OCI-LY7 (cell line): ENCODE measurements around the gene C5orf58. TPM values are rescaled to one million over a fixed set of nuclear protein-coding genes. Genes with fewer than 3 reads are reported as not detected.

ENCODE experiments used
- BruUV-seq: library from RNA; stranded (reverse); fragments of 400-500 nt; replicated peaks from 2 replicates; lab custom pipeline; 2021; lab: Mats Ljungman, UMichigan
- CTCF ChIA-PET: fragments of 300-600 bp; sonication (Branson Sonifier 250); formaldehyde crosslinking; loops from one replicate; lab custom pipeline; 2022; ENCODE audit warnings: antibody characterized with exemption; ENCODE audit not compliant: unreplicated experiment; lab: Charles Lee
- POLR2A ChIA-PET: fragments of 300-600 bp; sonication (Branson Sonifier 250); formaldehyde crosslinking; loops from one replicate; lab custom pipeline; 2022; ENCODE audit warnings: antibody characterized with exemption; lab: Charles Lee
- DNase-seq: peaks from one replicate; pipeline ENCODE4 v3.0.0-alpha.2; 2015; ENCODE audit warnings: low spot score
- H2AFZ ChIP-seq: fragments of 200-600 bp; sonication (generic), shearing (Covaris generic); 2 replicates; pipeline ENCODE4 v1.6.1; 2014; ENCODE audit warnings: mild to moderate bottlenecking, antibody characterized with exemption, low read length, moderate library complexity
- H3K27ac ChIP-seq: fragments of 200-600 bp; sonication (generic); 2 replicates; pipeline ENCODE4 v1.5.1; 2014; ENCODE audit warnings: mixed run types, low read depth, mild to moderate bottlenecking, moderate library complexity, low read length, inconsistent platforms; ENCODE audit not compliant: poor library complexity, severe bottlenecking
- H3K36me3 ChIP-seq: fragments of 200-600 bp; sonication (generic); 2 replicates; pipeline ENCODE4 v1.6.1; 2014; ENCODE audit warnings: mild to moderate bottlenecking, antibody characterized with exemption, low read length, moderate library complexity, mixed read lengths; ENCODE audit not compliant: insufficient read depth
- H3K4me1 ChIP-seq: fragments of 200-600 bp; sonication (generic); 2 replicates; pipeline ENCODE4 v1.5.1; 2014; ENCODE audit warnings: mild to moderate bottlenecking, low read length; ENCODE audit not compliant: insufficient read depth, poor library complexity, severe bottlenecking
- H3K4me2 ChIP-seq: fragments of 200-600 bp; sonication (generic); 2 replicates; pipeline ENCODE4 v1.6.1; 2014; ENCODE audit warnings: mild to moderate bottlenecking, low read length
- H3K4me3 ChIP-seq: fragments of 200-600 bp; sonication (generic); 2 replicates; pipeline ENCODE4 v1.5.1; 2014; ENCODE audit warnings: mild to moderate bottlenecking, low read depth, low read length; ENCODE audit not compliant: poor library complexity, severe bottlenecking
- H3K79me2 ChIP-seq: fragments of 200-600 bp; sonication (generic); 2 replicates; pipeline ENCODE4 v1.6.1; 2016; ENCODE audit warnings: low read depth, mild to moderate bottlenecking, low read length, moderate library complexity, mixed read lengths; ENCODE audit not compliant: insufficient read depth
- H3K9me2 ChIP-seq: fragments of 200-600 bp; sonication (generic); 2 replicates; pipeline ENCODE4 v1.6.1; 2016; ENCODE audit warnings: mild to moderate bottlenecking, low read length, mixed read lengths; ENCODE audit not compliant: insufficient read depth
- H3K9me3 ChIP-seq: fragments of 200-600 bp; sonication (generic); 2 replicates; pipeline ENCODE4 v1.6.1; 2014; ENCODE audit warnings: mild to moderate bottlenecking, mixed run types, low read length, mixed read lengths
- H4K20me1 ChIP-seq: fragments of 200-600 bp; sonication (generic); 2 replicates; pipeline ENCODE4 v1.6.1; 2014; ENCODE audit warnings: mild to moderate bottlenecking, antibody characterized with exemption, low read length, moderate library complexity, mixed read lengths; ENCODE audit not compliant: insufficient read depth
- EZH2phosphoT487 ChIP-seq: fragments of 200-600 bp; sonication (generic); IDR thresholded peaks from 2 replicates; pipeline ENCODE4 v1.6.1; 2018; ENCODE audit warnings: low read depth, borderline replicate concordance, mild to moderate bottlenecking, mixed run types, antibody characterized with exemption, low read length, moderate library complexity, mixed read lengths
- intact Hi-C: fragments of 100-400 bp; cut with micrococcal nuclease; formaldehyde crosslinking; loops from one replicate; pipeline ENCODE4 v1.10.0; 2022; ENCODE audit not compliant: unreplicated experiment
- total RNA-seq, 2 experiments: library from RNA; depleted of rRNA in 1 of 2; stranded (reverse); fragments of >200 nt in 1 of 2; shearing (Covaris generic) in 1 of 2; gene quantifications; 2 replicates each; pipeline ENCODE4 v1.2.3, GENCODE V29; 2014 to 2022
- TF ChIP-seq, protein P1 (sequence below): fragments of 200-600 bp; sonication (generic); conservative IDR thresholded peaks from 2 replicates; pipeline ENCODE4 v1.5.1; 2014; ENCODE audit warnings: mild to moderate bottlenecking, antibody characterized with exemption, low read length, moderate library complexity, mixed read lengths

Gene C5orf58
- total RNA-seq, 2 experiments from 2014 or later = not detected

DNA sequence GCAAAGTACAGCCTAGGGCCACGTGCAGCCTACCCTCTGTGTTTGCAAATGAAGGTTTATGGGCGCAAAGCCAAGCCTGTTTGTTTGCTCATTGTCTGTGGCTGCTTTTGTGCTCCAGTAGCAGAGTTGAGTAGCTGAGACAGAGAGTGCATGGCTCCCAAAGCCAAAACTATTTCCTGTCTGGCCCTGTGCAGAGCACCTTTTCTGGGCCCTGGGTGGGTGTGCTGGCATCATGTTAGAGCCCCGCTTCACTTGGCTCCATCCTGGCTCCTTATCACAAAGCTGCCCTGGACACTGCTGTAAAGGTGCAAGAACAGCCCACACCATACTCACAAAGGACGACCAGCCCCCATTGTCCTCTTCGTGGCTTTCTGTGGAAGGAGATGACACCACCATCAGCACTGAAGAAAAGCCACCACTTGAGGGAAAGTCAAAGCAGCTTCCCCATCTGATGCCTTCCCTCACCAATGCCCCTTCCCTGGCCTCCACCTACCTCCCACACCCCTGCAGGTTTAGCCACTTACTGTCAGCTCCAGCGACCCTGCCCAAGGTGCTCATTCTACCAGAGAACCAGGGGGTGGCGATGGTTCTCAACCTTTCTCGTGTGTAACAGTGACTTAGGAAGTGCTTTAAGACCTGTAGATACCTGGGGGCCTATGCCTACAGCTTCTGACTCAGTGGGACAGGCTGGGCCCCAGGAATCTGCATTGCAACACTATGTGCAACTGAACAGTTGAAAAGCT is 41.4 kb downstream of the C5orf58 start:
- intact Hi-C loops = loop anchor here (1.0 kb wide), 1 partner anchor 65 kb away; no protein-coding TSS in a partner anchor
- Histone ChIP-seq H3K79me2 (no peaks in the 10 kb centered on the region), H3K4me1 (peaks cover 18% of the 10 kb centered on the region), H3K9me2 (no peaks in the 10 kb centered on the region), H3K36me3 (no peaks in the 10 kb centered on the region), H3K9me3 (no peaks in the 10 kb centered on the region), H3K27ac (no peak overlapping the region), H2AFZ (no peak overlapping the region), H3K4me3 (no peak overlapping the region), H4K20me1 (no peaks in the 10 kb centered on the region), H3K4me2 (no peak overlapping the region)
- ChIA-PET CTCF (interaction anchor here (0.6 to 2.4 kb wide), 4 partner anchors 21 to 1468 kb away, joined by 3 to 11 read pairs (median 6); no protein-coding TSS in a partner anchor), POLR2A (interaction anchor here (0.6 to 1.2 kb wide), 3 partner anchors 18 to 136 kb away, joined by 3 to 6 read pairs (median 4); no protein-coding TSS in a partner anchor)
- DNase-seq = peak; percentile 66
- no TSS peak for BruUV-seq
- TF ChIP-seq EZH2phosphoT487 = no peak
- TF ChIP-seq, protein P1, sequence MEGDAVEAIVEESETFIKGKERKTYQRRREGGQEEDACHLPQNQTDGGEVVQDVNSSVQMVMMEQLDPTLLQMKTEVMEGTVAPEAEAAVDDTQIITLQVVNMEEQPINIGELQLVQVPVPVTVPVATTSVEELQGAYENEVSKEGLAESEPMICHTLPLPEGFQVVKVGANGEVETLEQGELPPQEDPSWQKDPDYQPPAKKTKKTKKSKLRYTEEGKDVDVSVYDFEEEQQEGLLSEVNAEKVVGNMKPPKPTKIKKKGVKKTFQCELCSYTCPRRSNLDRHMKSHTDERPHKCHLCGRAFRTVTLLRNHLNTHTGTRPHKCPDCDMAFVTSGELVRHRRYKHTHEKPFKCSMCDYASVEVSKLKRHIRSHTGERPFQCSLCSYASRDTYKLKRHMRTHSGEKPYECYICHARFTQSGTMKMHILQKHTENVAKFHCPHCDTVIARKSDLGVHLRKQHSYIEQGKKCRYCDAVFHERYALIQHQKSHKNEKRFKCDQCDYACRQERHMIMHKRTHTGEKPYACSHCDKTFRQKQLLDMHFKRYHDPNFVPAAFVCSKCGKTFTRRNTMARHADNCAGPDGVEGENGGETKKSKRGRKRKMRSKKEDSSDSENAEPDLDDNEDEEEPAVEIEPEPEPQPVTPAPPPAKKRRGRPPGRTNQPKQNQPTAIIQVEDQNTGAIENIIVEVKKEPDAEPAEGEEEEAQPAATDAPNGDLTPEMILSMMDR = peak; percentile 73

DNA sequence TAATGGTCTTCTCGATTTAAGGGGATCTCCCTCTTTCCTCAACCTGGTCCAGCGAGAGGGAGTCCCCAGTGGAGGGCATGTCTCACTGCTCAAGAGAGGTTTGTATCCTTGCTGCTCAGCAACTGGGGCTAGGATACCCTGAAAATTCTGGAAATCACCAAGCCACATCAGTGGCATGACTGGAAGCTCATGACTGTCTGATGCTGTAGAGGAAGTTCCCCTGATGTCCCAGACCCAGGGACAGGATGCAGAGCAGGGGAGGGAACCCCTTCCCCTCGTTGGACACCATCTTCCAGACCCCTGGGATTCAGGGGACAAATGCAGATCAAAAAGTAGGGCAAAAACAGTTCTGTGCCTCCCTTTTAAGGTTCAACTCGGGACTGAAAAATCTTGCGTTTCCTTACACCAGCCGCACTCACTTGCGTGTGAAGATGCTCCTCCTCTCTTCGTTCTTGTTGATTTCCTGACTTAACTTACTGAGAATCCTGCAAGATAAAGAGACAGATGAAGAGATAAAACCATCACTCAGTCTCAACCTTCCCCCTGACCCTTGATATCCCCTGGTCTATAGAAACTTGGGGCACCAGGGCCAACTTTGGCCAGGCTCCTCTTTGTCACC is 42.7 kb downstream of the C5orf58 start:
- TF ChIP-seq EZH2phosphoT487 = no peak
- TF ChIP-seq, protein P1 = no peak
- Histone ChIP-seq H3K79me2 (no peaks in the 10 kb centered on the region), H3K36me3 (no peaks in the 10 kb centered on the region), H2AFZ (no peak overlapping the region), H4K20me1 (no peaks in the 10 kb centered on the region), H3K9me2 (no peaks in the 10 kb centered on the region), H3K4me2 (no peak overlapping the region), H3K9me3 (no peaks in the 10 kb centered on the region), H3K27ac (no peak overlapping the region), H3K4me3 (no peak overlapping the region), H3K4me1 (peaks cover 28% of the 10 kb centered on the region)
- CTCF ChIA-PET = interaction anchor here (0.6 to 2.4 kb wide), 2 partner anchors 64 to 167 kb away, joined by 5 to 11 read pairs; no protein-coding TSS in a partner anchor
- POLR2A ChIA-PET = interaction anchor here (1.4 kb wide), 1 partner anchor 59 kb away, joined by 3 read pairs; no protein-coding TSS in a partner anchor
- no TSS peak for BruUV-seq
- no peak for DNase-seq
- intact Hi-C loops = no loop called here
